Kidney (tissue), 14 donors: ENCODE results near the gene CLCN7. TPM values are rescaled to one million over a fixed set of nuclear protein-coding genes. Genes with fewer than 3 reads are reported as not detected.

ENCODE experiments used
- DNase-seq, 5 donors: peaks; one replicate each; pipeline ENCODE4 v3.0.0-alpha.2; 2013 to 2020
- FAIRE-seq: peaks from 2 replicates; lab custom pipeline; 2012; peaks lifted over from hg19 to GRCh38; lab: Jason Lieb, UNC
- H3K27ac ChIP-seq, 2 donors: one replicate each; pipeline ENCODE4 v1.7.0; 2013; ENCODE audit warnings: low read depth in 2 of 2, low read length in 2 of 2, inconsistent platforms in 1 of 2
- H3K27me3 ChIP-seq: one replicate; pipeline ENCODE4 v1.7.1; 2013; ENCODE audit warnings: low read length, inconsistent platforms; ENCODE audit not compliant: control insufficient read depth, insufficient read depth
- H3K36me3 ChIP-seq, 3 donors: one replicate each; pipeline versions ENCODE4 v1.7.0 to v1.7.1; 2013; ENCODE audit warnings: low read length in 3 of 3, control low read depth in 1 of 3, inconsistent platforms in 1 of 3; ENCODE audit not compliant: insufficient read depth in 3 of 3, control insufficient read depth in 2 of 3
- H3K4me1 ChIP-seq, 3 donors: one replicate each; pipeline versions ENCODE4 v1.7.0 to v1.7.1; 2013; ENCODE audit warnings: low read length in 3 of 3, inconsistent platforms in 1 of 3, low read depth in 1 of 3; ENCODE audit not compliant: control insufficient read depth in 2 of 3, insufficient read depth in 2 of 3
- H3K4me3 ChIP-seq, 3 donors: one replicate each; pipeline versions ENCODE4 v1.7.0 to v1.8.1; 2013; ENCODE audit warnings: low read length in 3 of 3, control low read depth in 1 of 3, inconsistent platforms in 1 of 3
- H3K9ac ChIP-seq, 3 donors: one replicate each; pipeline versions ENCODE4 v1.7.0 to v1.7.1; 2013; ENCODE audit warnings: low read length in 3 of 3, control low read depth in 1 of 3, inconsistent platforms in 1 of 3
- H3K9me3 ChIP-seq, 3 donors: one replicate each; pipeline versions ENCODE4 v1.7.0 to v1.7.1; 2013; ENCODE audit warnings: low read length in 3 of 3, control low read depth in 1 of 3, inconsistent platforms in 1 of 3; ENCODE audit not compliant: control insufficient read depth in 2 of 3, insufficient read depth in 1 of 3
- intact Hi-C: fragments of 100-400 bp; cut with DNase I; formaldehyde crosslinking; loops from one replicate; pipeline ENCODE4 v1.11.1; 2022
- polyA plus RNA-seq: library from polyadenylated mRNA; stranded (reverse); fragments of 350-450 nt; fragmentation: Illumina TruSeq; extraction: RNeasy Lipid Tissue Mini Kit (QIAGEN cat#74804); gene quantifications from one replicate; pipeline ENCODE4 v1.2.3, GENCODE V29; 2014; ENCODE audit warnings: low read depth, low replicate concordance; ENCODE audit not compliant: insufficient read depth
- total RNA-seq: library from RNA; stranded (reverse); fragmentation: NEBNext Ultra II Directional; extraction: Animal tissue kit (Norgen Biotek cat#: 25700); gene quantifications from one replicate; pipeline ENCODE4 v1.2.1, GENCODE V29; 2021
- TF ChIP-seq, protein P1 (sequence below): IDR thresholded peaks from 3 replicates; pipeline ENCODE4 v1.5.1; 2012; ENCODE audit warnings: mild to moderate bottlenecking, moderate library complexity, borderline replicate concordance; ENCODE audit not compliant: insufficient read depth; ENCODE audit errors: extremely low read depth
- donor health status: control.
- donor health status: control.
- donor health status: control.
- donor health status: control.
- donor health status: control.
- donor health status: DM: yes; HTN: yes; CAD: no.
- donor health status: Normal renal cell carcinoma (clear cell type).

CLCN7 gene
- total and polyA plus RNA-seq, 2 donors from 2014 or later: 38.9 to 92.5 TPM

GRCh38 chr16:1403036-1403435 lies 71.8 kb downstream of the CLCN7 start:
- peaks cover 0 to 12% (median 10%) of the 10 kb centered on the region in 3 donors for H3K36me3 ChIP-seq
- DNase-seq: no peak

DNA sequence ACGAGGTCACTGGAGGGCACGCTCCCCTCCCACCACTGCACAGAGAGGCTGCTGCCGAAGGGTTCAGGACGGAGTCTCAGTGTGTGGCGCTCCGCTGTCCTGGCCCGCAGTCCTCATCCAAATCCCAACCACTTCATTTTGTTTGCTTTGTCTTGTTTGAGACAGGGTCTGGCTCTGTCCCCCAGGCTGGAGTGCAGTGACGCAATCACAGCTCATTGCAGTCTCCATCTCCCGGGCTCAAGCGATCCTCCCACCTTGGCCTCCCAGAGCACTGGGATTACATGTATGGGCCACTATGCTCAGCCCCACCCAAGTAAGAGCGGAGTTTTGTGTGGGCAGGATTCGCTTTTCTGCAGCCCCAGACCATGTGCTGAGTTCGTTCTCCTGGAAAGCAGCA lies 73.1 kb downstream of the CLCN7 start:
- Histone ChIP-seq H3K4me1 (no peaks in the 10 kb centered on the region), H3K9me3 (no peaks in the 10 kb centered on the region), H3K4me3 (no peak overlapping the region), H3K27ac (no peak overlapping the region), H3K27me3 (no peaks in the 10 kb centered on the region), H3K36me3 (peaks cover 0 to 14% (median 10%) of the 10 kb centered on the region in 3 donors), H3K9ac (no peak overlapping the region)
- DNase-seq (no peak), FAIRE-seq (no peak)
- TF ChIP-seq, protein P1, sequence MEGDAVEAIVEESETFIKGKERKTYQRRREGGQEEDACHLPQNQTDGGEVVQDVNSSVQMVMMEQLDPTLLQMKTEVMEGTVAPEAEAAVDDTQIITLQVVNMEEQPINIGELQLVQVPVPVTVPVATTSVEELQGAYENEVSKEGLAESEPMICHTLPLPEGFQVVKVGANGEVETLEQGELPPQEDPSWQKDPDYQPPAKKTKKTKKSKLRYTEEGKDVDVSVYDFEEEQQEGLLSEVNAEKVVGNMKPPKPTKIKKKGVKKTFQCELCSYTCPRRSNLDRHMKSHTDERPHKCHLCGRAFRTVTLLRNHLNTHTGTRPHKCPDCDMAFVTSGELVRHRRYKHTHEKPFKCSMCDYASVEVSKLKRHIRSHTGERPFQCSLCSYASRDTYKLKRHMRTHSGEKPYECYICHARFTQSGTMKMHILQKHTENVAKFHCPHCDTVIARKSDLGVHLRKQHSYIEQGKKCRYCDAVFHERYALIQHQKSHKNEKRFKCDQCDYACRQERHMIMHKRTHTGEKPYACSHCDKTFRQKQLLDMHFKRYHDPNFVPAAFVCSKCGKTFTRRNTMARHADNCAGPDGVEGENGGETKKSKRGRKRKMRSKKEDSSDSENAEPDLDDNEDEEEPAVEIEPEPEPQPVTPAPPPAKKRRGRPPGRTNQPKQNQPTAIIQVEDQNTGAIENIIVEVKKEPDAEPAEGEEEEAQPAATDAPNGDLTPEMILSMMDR: no peak
- intact Hi-C loops: no loop called here

More at GRCh38 chr16:1403036-1403435, 71.8 kb downstream of the CLCN7 start:
- H3K9me3 ChIP-seq: no peaks in the 10 kb centered on the region
- no peak overlapping the region for H3K27ac ChIP-seq
- no peak for FAIRE-seq
- no peak overlapping the region for H3K9ac ChIP-seq
- TF ChIP-seq, protein P1: no peak
- no peak overlapping the region for H3K4me3 ChIP-seq
- no peaks in the 10 kb centered on the region for H3K27me3 ChIP-seq
- H3K4me1 ChIP-seq: no peaks in the 10 kb centered on the region
- intact Hi-C loops: no loop called here

DNA sequence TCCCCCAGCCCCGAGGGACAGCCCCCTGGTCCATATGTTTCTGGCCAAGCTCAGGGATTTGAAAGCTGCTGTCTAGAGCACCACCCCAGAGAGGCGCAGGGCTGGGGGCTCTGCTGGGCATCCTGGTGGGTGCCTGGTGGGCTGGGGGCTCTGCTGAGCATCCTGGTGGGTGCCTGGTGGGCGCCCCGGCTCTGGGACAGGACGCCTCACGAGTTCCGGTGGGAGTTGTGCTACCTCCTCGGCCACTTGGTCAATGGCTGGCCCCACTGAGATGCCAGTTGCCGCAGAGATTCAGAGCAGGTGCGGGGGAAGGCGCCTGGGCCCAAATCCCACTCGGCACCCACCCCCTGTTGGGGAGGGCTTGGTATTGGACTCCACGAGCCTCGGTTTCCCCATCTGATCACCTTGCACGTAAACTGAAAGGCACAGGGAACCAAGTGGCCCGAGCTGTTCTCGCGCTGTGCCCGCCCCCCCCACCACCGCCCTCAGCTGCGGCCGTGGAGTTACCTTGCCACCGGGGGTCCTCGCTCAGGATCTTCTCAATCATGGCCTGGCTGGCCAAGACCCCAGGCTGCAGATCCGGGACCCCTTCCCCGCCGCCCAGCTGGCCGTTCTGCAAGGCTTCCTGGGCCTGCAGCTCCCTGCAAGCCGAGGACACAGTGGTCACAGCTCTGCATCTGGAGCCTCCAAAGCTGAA lies 73.6 kb downstream of the CLCN7 start:
- H3K9me3 ChIP-seq: no peaks in the 10 kb centered on the region
- FAIRE-seq (no peak), DNase-seq (no peak)
- intact Hi-C loops: no loop called here
- H3K4me3 ChIP-seq: no peak overlapping the region
- TF ChIP-seq, protein P1: no peak
- no peaks in the 10 kb centered on the region for H3K4me1 ChIP-seq
- H3K36me3 ChIP-seq: peaks cover 0 to 14% (median 10%) of the 10 kb centered on the region in 3 donors
- no peak overlapping the region for H3K9ac ChIP-seq
- H3K27ac ChIP-seq: no peak overlapping the region
- no peaks in the 10 kb centered on the region for H3K27me3 ChIP-seq
